Endothelial cell of umbilical vein (primary cell): ENCODE results near the gene ISM2. TPM values are rescaled to one million over a fixed set of nuclear protein-coding genes. Genes with fewer than 3 reads are reported as not detected.

Source experiments
- BruUV-seq: library from RNA; stranded (reverse); fragments of 400-500 nt; replicated peaks from 2 replicates; lab custom pipeline; 2021; lab: Mats Ljungman, UMichigan
- CTCF ChIA-PET: fragments of 300-600, 350-600 bp; sonication (Branson Sonifier 250); formaldehyde crosslinking; loops from one replicate; lab custom pipeline; 2021; ENCODE audit warnings: antibody characterized with exemption, inconsistent platforms; lab: Charles Lee
- POLR2A ChIA-PET: fragments of 300-600, 350-600 bp; sonication (Branson Sonifier 250); formaldehyde crosslinking; loops from one replicate; lab custom pipeline; 2021; ENCODE audit warnings: antibody characterized with exemption, inconsistent platforms; lab: Charles Lee
- DNase-seq: peaks from one replicate; pipeline ENCODE4 v3.0.0-alpha.2; 2011; ENCODE audit warnings: low read depth, low spot score
- FAIRE-seq: peaks from 2 replicates; lab custom pipeline; 2011; peaks lifted over from hg19 to GRCh38; lab: Jason Lieb, UNC
- H2AFZ ChIP-seq: 2 replicates; pipeline ENCODE4 v1.6.0; 2012; ENCODE audit warnings: low read depth, low read length, control low read depth, inconsistent platforms
- H3K27ac ChIP-seq: 2 replicates; pipeline ENCODE4 v1.5.1; 2011; ENCODE audit warnings: low read depth, mild to moderate bottlenecking, control low read depth, low read length, moderate library complexity; ENCODE audit not compliant: insufficient read depth
- H3K27me3 ChIP-seq, 2 experiments: 2 replicates each; pipeline versions ENCODE4 v1.6.0 to v1.6.1; 2011; ENCODE audit warnings: low read length in 2 of 2, mixed read lengths in 1 of 2; ENCODE audit not compliant: control insufficient read depth in 2 of 2, insufficient read depth in 2 of 2
- H3K36me3 ChIP-seq, 2 experiments: 2 replicates in 1 of 2; 3 replicates in 1 of 2; pipeline ENCODE4 v1.5.1; 2011; ENCODE audit warnings: low read length in 2 of 2, mild to moderate bottlenecking in 1 of 2, moderate library complexity in 1 of 2; ENCODE audit not compliant: control insufficient read depth in 2 of 2, insufficient read depth in 2 of 2; ENCODE audit errors: extremely low read depth in 1 of 2
- H3K4me1 ChIP-seq: 3 replicates; pipeline ENCODE4 v1.5.1; 2011; ENCODE audit warnings: mild to moderate bottlenecking, low read length; ENCODE audit not compliant: control insufficient read depth, insufficient read depth; ENCODE audit errors: extremely low read depth
- H3K4me2 ChIP-seq: 2 replicates; pipeline ENCODE4 v1.6.1; 2011; ENCODE audit warnings: low read length, control low read depth, mixed read lengths; ENCODE audit not compliant: insufficient read depth
- H3K4me3 ChIP-seq, 3 experiments: fragments of 200-600 bp in 1 of 3; sonication (generic), shearing (Covaris generic) in 1 of 3; replicated peaks in 1 of 3; 2 replicates each; pipeline ENCODE4 v1.5.1; 2011 to 2016; ENCODE audit warnings: control low read depth in 3 of 3, low read length in 3 of 3, mild to moderate bottlenecking in 2 of 3, inconsistent platforms in 1 of 3, low read depth in 1 of 3, moderate library complexity in 1 of 3; ENCODE audit not compliant: insufficient read depth in 1 of 3
- H3K79me2 ChIP-seq: 2 replicates; pipeline ENCODE4 v1.6.0; 2012; ENCODE audit warnings: low read length, inconsistent platforms; ENCODE audit not compliant: control insufficient read depth, insufficient read depth
- H3K9ac ChIP-seq: replicated peaks from 2 replicates; pipeline ENCODE3; 2011; ENCODE audit warnings: low read length, control low read depth; ENCODE audit not compliant: insufficient read depth; ENCODE audit errors: extremely low read depth
- H3K9me1 ChIP-seq: replicated peaks from 3 replicates; pipeline ENCODE4 v1.6.0; 2011; ENCODE audit warnings: mild to moderate bottlenecking, low read length; ENCODE audit not compliant: control insufficient read depth, insufficient read depth; ENCODE audit errors: extremely low read depth
- H3K9me3 ChIP-seq: replicated peaks from 2 replicates; pipeline ENCODE4 v1.5.1; 2012; ENCODE audit warnings: low read length, inconsistent platforms; ENCODE audit not compliant: control insufficient read depth, insufficient read depth
- H4K20me1 ChIP-seq: replicated peaks from 2 replicates; pipeline ENCODE3; 2011; ENCODE audit warnings: mild to moderate bottlenecking, low read length; ENCODE audit not compliant: control insufficient read depth, insufficient read depth; ENCODE audit errors: extremely low read depth
- EZH2 ChIP-seq: IDR thresholded peaks from 2 replicates; pipeline ENCODE4 v1.6.1; 2012; ENCODE audit warnings: borderline replicate concordance, low read depth, mild to moderate bottlenecking, moderate library complexity, low read length, inconsistent platforms; ENCODE audit not compliant: severe bottlenecking
- FOS ChIP-seq: IDR thresholded peaks from 2 replicates; pipeline ENCODE4 v1.6.1; 2011; ENCODE audit warnings: mild to moderate bottlenecking, low read length, moderate library complexity, borderline replicate concordance; ENCODE audit not compliant: insufficient read depth
- GATA2 ChIP-seq: IDR thresholded peaks from 2 replicates; pipeline ENCODE4 v1.7.0; 2011; ENCODE audit warnings: low read depth, mild to moderate bottlenecking, moderate library complexity, mixed read lengths, low read length; ENCODE audit not compliant: insufficient read length, insufficient read depth
- JUN ChIP-seq: IDR thresholded peaks from 2 replicates; pipeline ENCODE4 v1.6.1; 2011; ENCODE audit warnings: borderline replicate concordance, low read depth; ENCODE audit not compliant: insufficient read length, insufficient read depth
- MYC ChIP-seq: IDR thresholded peaks from one replicate; pipeline ENCODE4 v1.6.1; 2011; ENCODE audit warnings: mild to moderate bottlenecking, low read depth, low read length
- POLR2A ChIP-seq: IDR thresholded peaks from 2 replicates; pipeline ENCODE4 v1.6.1; 2012; ENCODE audit warnings: low read depth, mild to moderate bottlenecking, control low read depth, low read length
- POLR2AphosphoS5 ChIP-seq: IDR thresholded peaks from 2 replicates; pipeline ENCODE4 v1.6.1; 2012; ENCODE audit warnings: low read depth, mild to moderate bottlenecking, control low read depth, low read length, moderate library complexity; ENCODE audit not compliant: insufficient read depth
- dilution Hi-C: fragments of 300-500 bp; cut with MboI; formaldehyde crosslinking; loops from one replicate; pipeline ENCODE4 v1.15.0; 2019; ENCODE audit warnings: low sequenced_read_pairs; ENCODE audit not compliant: extremely low pct_ligation_motif_present
- intact Hi-C: fragments of 100-400 bp; cut with micrococcal nuclease; formaldehyde crosslinking; loops from one replicate; pipeline ENCODE4 v1.10.0; 2022
- polyA plus RNA-seq, 4 experiments: library from polyadenylated mRNA; depleted of rRNA in 3 of 4; stranded (reverse) in 3 of 4; unstranded in 1 of 4; fragments of >200 nt; gene quantifications; 2 replicates each; pipeline versions ENCODE4 v1.2.1 to v1.2.3, GENCODE V29; 2011 to 2012; ENCODE audit warnings: missing spikeins in 1 of 4
- total RNA-seq: library from RNA; stranded (reverse); gene quantifications from 2 replicates; pipeline ENCODE4 v1.2.3, GENCODE V29; 2021
- TF ChIP-seq, protein P1 (sequence below), 2 donors: IDR thresholded peaks; 1 replicate in 1 of 2; 2 replicates in 1 of 2; pipeline ENCODE4 v1.5.1; 2011; ENCODE audit warnings: low read length in 2 of 2, mild to moderate bottlenecking in 2 of 2, moderate library complexity in 2 of 2, control low read depth in 1 of 2, inconsistent platforms in 1 of 2, low read depth in 1 of 2; ENCODE audit not compliant: insufficient read depth in 1 of 2; ENCODE audit errors: extremely low read depth in 1 of 2

The ISM2 gene
- total and polyA plus RNA-seq, 2 donors (not counting 3 experiments of a cell fraction or from before 2014, with no cell fraction given), result not detected

DNA sequence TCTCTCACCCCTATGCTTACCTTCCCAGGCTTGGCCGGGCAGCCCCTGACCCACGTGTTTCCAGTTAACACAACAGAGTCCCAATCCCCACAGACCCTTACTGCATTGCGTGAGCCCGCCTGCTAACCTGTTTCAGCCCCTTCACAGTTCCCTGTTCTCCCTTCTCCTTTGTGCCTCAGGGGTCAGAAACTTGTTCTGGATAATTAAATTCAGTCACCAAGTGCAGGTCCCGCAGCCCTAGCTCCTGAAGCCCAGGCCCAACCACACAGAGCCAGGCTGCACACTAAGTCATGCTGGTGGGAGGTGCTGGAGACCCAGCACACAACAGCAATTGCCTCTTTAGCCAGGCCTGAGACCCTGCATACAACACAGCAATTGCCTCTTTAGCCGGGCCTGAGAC lies 9.6 kb downstream of the ISM2 start:
- Histone ChIP-seq H2AFZ (no peak overlapping the region), H3K27me3 (no peaks in the 10 kb centered on the region), H3K4me1 (no peaks in the 10 kb centered on the region), H3K4me2 (no peak overlapping the region), H3K36me3 (no peaks in the 10 kb centered on the region), H3K27ac (no peak overlapping the region), H3K9me1 (no peaks in the 10 kb centered on the region), H3K9me3 (no peaks in the 10 kb centered on the region), H3K4me3 (no peak overlapping the region), H3K79me2 (no peaks in the 10 kb centered on the region), H4K20me1 (no peaks in the 10 kb centered on the region), H3K9ac (no peak overlapping the region)
- intact Hi-C loops, result no loop called here
- no peak for TF ChIP-seq EZH2
- TF ChIP-seq, protein P1, sequence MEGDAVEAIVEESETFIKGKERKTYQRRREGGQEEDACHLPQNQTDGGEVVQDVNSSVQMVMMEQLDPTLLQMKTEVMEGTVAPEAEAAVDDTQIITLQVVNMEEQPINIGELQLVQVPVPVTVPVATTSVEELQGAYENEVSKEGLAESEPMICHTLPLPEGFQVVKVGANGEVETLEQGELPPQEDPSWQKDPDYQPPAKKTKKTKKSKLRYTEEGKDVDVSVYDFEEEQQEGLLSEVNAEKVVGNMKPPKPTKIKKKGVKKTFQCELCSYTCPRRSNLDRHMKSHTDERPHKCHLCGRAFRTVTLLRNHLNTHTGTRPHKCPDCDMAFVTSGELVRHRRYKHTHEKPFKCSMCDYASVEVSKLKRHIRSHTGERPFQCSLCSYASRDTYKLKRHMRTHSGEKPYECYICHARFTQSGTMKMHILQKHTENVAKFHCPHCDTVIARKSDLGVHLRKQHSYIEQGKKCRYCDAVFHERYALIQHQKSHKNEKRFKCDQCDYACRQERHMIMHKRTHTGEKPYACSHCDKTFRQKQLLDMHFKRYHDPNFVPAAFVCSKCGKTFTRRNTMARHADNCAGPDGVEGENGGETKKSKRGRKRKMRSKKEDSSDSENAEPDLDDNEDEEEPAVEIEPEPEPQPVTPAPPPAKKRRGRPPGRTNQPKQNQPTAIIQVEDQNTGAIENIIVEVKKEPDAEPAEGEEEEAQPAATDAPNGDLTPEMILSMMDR (IDR thresholded peaks at IDR 0.05; ENCODE audit: extremely low read depth in 1 of 2, insufficient read depth in 1 of 2, low read depth in 1 of 2, low read length in 2 of 2), result no peak
- no peak for TF ChIP-seq GATA2
- TF ChIP-seq POLR2A, result no peak
- TF ChIP-seq POLR2AphosphoS5, result no peak
- no peak for TF ChIP-seq MYC
- no peak for TF ChIP-seq FOS
- TF ChIP-seq JUN, result no peak
- ChIA-PET POLR2A (no interaction called here), CTCF (interaction anchor here (2.2 kb wide), 1 partner anchor 13 kb away, joined by 4 read pairs; no protein-coding TSS in a partner anchor)
- dilution Hi-C loops, result no loop called here
- no peak for DNase-seq
- no peak for FAIRE-seq
- BruUV-seq, result no TSS peak
